ENCODE measurements around the gene SHROOM2.

- TF ChIP-seq SP7 (tag by site-specific recombination; IDR thresholded peaks at IDR 0.05) (no peak), ZNF544 (tag by site-specific recombination; IDR thresholded peaks at IDR 0.05) (no peak), CTCF (tag by site-specific recombination; IDR thresholded peaks at IDR 0.05) (no peak), ZNF707 (tag by site-specific recombination; IDR thresholded peaks at IDR 0.05) (no peak), PATZ1 (tag by site-specific recombination; IDR thresholded peaks at IDR 0.05) (no peak), ZEB2 (tag by site-specific recombination; IDR thresholded peaks at IDR 0.05) (no peak), ZNF792 (tag by site-specific recombination; IDR thresholded peaks at IDR 0.05) (no peak), ZNF266 (tag by site-specific recombination; IDR thresholded peaks at IDR 0.05; ENCODE audit: low read depth) (no peak), GLI2 (tag by site-specific recombination; IDR thresholded peaks at IDR 0.05; ENCODE audit: borderline replicate concordance, low read depth) (no peak), PBX3 (CRISPR knock-in tag; IDR thresholded peaks at IDR 0.05) (no peak), SETDB1 (IDR thresholded peaks at IDR 0.05; ENCODE audit: insufficient read length, low read length) (no peak), ZNF184 (tag by site-specific recombination; IDR thresholded peaks at IDR 0.05) (no peak), ZNF48 (tag by site-specific recombination; IDR thresholded peaks at IDR 0.05) (no peak)
Measured at GRCh38 chrX:9957743-9958142, 171.5 kb downstream of the SHROOM2 start.

Data from HEK293 (cell line).